Lower leg skin (tissue), 4 donors: ENCODE results near the gene MYO1A. TPM values are rescaled to one million over a fixed set of nuclear protein-coding genes. Genes with fewer than 3 reads are reported as not detected.

Experiments used
- DNase-seq, 2 donors: peaks; one replicate each; pipeline ENCODE4 v3.0.0-alpha.2; 2019; ENCODE audit warnings: low spot score in 2 of 2
- H3K4me3 ChIP-seq: fragments of 200-600 bp; sonication (generic); 2 replicates; pipeline ENCODE4 v1.5.1; 2017; ENCODE audit warnings: mild to moderate bottlenecking, low read depth; ENCODE audit not compliant: poor library complexity, severe bottlenecking
- CTCF ChIP-seq, 3 donors: fragments of 450-650 bp; IDR thresholded peaks; one replicate each; pipeline ENCODE4 v1.5.1; 2016; ENCODE audit warnings: antibody characterized with exemption in 3 of 3, mild to moderate bottlenecking in 3 of 3, moderate library complexity in 2 of 3
- POLR2A ChIP-seq, 2 donors: fragments of 450-650 bp; IDR thresholded peaks; one replicate each; pipeline ENCODE4 v1.6.1; 2016 to 2017; ENCODE audit warnings: antibody characterized with exemption in 2 of 2, mild to moderate bottlenecking in 1 of 2, moderate library complexity in 1 of 2
- WGBS, 2 donors: methylation state at CpG; one replicate each; pipeline ENCODE4 v1.1.5; 2018; 5-methylcytosine and 5-hydroxymethylcytosine counted together
- intact Hi-C: fragments of 100-400 bp; cut with DNase I; formaldehyde crosslinking; loops from one replicate; pipeline ENCODE4 v1.15.0; 2023; ENCODE audit warnings: low total_unique reads
- total RNA-seq, 4 donors: library from RNA; depleted of rRNA; stranded (reverse); fragments of >200 nt; gene quantifications; one replicate each; pipeline ENCODE4 v1.1.0, GENCODE V29; 2016

MYO1A gene
- total RNA-seq, 4 donors from 2014 or later = 0.30 to 2.0 (median 0.39) TPM; not detected in 1

GRCh38 chr12:56993346-56993745, 56.6 kb downstream of the MYO1A start:
- 52 to 59% methylated on average over 10 of the region's 10 CpGs for WGBS, 2 donors
- DNase-seq = peak in 1 of 2 donors; percentile 48
- H3K4me3 ChIP-seq = no peak overlapping the region
- TF ChIP-seq POLR2A (IDR thresholded peaks at IDR 0.05) = no peak
- TF ChIP-seq CTCF (IDR thresholded peaks at IDR 0.05) = no peak
- intact Hi-C loops = no loop called here

- TF ChIP-seq CTCF (IDR thresholded peaks at IDR 0.05) = no peak
- no peak for TF ChIP-seq POLR2A (IDR thresholded peaks at IDR 0.05)
- no peak overlapping the region for H3K4me3 ChIP-seq
- peak in 1 of 2 donors; percentile 88 for DNase-seq
- 60 to 62% methylated on average over 8 of the region's 8 CpGs for WGBS, 2 donors
- intact Hi-C loops = no loop called here
These were observed 58.3 kb downstream of the MYO1A start for GRCh38 chr12:56991319-56992246.

GRCh38 chr12:56990648-56991318, 59.1 kb downstream of the MYO1A start:
- intact Hi-C loops = no loop called here
- whole genome bisulfite sequencing, 2 donors = 47 to 49% methylated on average over 7 of the region's 7 CpGs
- no peak overlapping the region for H3K4me3 ChIP-seq
- DNase-seq = peak in 1 of 2 donors; percentile 75
- TF ChIP-seq CTCF (IDR thresholded peaks at IDR 0.05) = no peak
- TF ChIP-seq POLR2A (IDR thresholded peaks at IDR 0.05) = no peak

- no peak overlapping the region for H3K4me3 ChIP-seq
- 73 to 82% methylated on average over 7 of the region's 7 CpGs for WGBS, 2 donors
- intact Hi-C loops = loop anchor here (5.0 kb wide), 1 partner anchor 233 kb away; no protein-coding TSS in a partner anchor
- TF ChIP-seq POLR2A (IDR thresholded peaks at IDR 0.05) (no peak), CTCF (IDR thresholded peaks at IDR 0.05) (no peak)
- no peak for DNase-seq
These were observed 59.9 kb downstream of the MYO1A start for GRCh38 chr12:56989861-56990610.

- DNase-seq = peak in 1 of 2 donors; percentile 72
- TF ChIP-seq CTCF (IDR thresholded peaks at IDR 0.05) (no peak), POLR2A (IDR thresholded peaks at IDR 0.05) (no peak)
- whole genome bisulfite sequencing, 2 donors = 35 to 47% methylated on average over 5 of the region's 5 CpGs
- intact Hi-C loops = loop anchor here (5.0 kb wide), 1 partner anchor 231 kb away; no protein-coding TSS in a partner anchor
- H3K4me3 ChIP-seq = no peak overlapping the region
These were observed 61.7 kb downstream of the MYO1A start for GRCh38 chr12:56988207-56988739.
